GM18505 (cell line): ENCODE data around the gene SH3BP4.

Experiments used
- ATAC-seq: cut with Tn5 transposase; IDR thresholded peaks from one replicate; pipeline ENCODE4 v1.9.1; 2021; ENCODE audit not compliant: unreplicated experiment
- POLR2A ChIP-seq: IDR thresholded peaks from 4 replicates; pipeline ENCODE4 v1.6.1; 2011; ENCODE audit warnings: borderline replicate concordance; ENCODE audit not compliant: insufficient read depth, insufficient read length; ENCODE audit errors: extremely low read depth

Gene SH3BP4

DNA sequence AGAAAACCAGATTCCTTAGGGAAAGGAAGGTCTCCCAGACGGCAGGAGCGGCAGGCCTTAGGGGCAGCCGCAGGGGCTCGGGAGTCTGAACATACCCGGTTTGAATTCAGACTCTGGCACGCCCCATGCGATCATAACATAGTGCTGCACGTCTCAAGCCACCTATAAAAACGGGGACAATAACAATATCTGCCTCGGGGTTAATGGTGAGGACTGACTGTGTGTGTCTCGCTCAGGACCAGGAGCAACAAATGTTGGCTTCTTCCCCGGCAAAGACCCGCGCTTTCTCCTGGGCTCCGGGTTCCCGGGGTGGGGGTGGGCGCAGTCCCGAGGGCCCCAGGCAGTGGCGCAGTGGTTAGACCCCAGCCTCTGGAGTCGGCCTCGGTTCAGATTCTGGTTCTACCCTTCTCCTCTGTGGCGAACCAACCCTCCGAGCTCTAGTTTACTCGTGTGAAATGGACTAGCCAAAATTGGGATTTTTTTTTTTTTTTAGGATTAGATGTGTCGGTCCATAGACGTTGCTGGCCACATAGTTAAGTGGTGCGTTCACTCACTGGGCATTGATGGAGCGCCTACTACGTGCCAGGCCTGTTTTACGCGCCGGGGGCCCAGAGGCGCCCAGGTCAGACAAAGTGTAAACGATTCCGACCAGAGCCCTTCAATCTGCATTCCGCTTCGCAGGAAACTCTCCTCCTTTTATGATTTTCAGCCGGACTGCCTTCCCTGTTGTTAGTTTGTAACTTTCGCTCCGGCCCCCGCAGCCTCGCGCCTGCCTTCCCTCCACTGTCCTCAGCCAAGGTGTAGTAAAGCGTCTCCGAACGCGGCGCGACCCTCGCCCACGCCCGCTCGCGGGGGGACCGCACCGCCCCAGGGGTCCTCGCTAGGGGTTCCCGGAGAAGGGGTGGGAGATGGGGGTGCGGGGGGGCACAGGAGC lies 820 bp upstream of the SH3BP4 start:
- TF ChIP-seq POLR2A = no peak
- no peak for ATAC-seq

GRCh38 chr2:234952270-234953115 lies 676 bp downstream of the SH3BP4 start:
- no peak for TF ChIP-seq POLR2A
- no peak for ATAC-seq

DNA sequence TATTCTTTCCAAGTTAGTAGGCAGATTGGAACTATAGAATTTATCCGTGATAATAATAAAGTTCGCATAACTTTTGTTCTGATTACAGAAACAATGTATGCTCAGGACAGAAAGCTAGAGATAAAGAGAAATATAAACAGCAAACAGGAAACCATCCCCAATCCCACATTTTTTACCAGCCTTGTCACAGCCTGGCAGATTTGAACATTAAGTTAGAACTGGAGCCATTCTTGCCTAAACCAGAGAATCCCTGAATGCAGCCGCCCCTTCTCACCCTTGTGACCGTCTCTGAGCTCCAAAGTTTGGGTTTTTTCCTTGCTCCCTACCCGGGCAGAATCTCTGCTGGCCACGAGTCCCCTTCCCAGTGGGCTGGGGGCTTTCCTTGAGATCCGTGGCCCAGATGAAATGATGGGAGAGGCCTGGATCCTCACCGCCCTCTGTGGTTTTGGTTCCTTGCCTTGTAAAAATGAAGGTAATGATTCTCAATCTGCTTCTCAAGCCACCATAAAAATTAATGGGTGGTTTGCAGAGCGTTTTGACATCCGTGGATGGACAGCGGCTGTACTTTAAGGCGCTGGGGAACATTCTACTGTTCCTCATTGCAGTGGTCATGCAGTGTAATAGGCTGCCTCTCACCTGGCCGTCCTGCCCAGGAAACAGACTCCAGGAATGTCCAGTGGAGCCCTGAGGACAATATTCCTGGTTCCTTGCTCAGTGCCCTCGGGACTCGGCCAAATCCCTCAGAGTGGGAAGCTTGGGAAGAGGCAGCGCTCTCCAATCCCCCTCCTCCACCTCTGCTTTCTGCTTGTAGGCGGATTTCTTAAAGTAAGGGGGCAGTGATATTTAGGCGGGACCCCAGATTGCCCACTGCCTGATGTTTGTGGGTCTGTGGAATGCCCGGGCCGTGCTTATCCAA lies 1.6 kb downstream of the SH3BP4 start:
- ATAC-seq = no peak
- TF ChIP-seq POLR2A = no peak

GRCh38 chr2:234954551-234954992 lies 2.8 kb downstream of the SH3BP4 start:
- ATAC-seq = no peak
- no peak for TF ChIP-seq POLR2A

DNA sequence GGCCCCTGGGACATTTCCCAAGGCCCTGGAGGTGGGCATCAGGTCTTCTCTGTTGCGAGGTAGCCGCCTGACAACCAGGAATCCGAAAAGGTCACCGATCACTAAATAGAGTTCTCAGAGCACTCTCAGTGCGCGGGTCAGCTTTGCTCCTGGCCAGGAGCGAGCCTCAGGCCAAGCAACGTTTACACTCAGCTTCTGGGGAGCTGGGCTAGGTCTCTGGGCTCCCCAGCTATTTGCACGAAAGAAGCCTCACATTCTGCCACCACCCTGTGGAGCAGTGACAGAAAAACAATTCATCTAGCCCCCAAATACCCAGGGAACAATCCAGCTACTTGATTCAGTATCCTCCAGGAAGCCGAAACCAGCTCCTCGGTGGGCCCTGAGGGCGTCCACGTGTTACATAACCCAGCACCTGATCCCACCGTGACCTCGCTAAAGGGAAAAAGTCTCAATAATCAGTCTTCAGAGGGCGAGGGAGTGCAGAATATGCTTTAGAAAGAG lies 3.3 kb downstream of the SH3BP4 start:
- TF ChIP-seq POLR2A = no peak
- no peak for ATAC-seq

DNA sequence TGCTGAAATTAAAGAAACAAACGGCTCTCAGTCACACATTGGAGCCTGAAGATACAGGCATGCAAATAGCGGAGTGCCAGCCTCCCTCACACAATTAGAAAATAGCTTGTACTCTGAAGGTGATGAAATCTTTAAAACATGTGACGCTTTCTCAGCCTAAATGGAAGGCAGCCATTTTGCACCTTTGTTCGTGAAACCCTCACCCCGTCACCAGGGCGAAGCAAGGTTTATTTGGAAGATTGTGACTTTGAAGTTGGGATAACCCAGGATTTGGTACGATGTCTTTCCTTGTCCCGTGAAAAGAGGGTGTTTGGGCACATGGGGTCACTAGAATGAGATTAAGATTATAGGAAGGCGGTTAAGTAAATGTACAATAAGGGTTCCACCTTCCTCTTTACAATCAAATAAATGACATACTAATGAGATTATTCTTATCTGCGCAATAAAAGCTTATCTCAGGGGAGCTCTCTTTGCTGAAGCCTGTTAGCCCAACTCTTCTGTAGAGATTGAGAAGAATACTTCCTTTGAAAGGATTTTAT lies 4.2 kb downstream of the SH3BP4 start:
- no peak for TF ChIP-seq POLR2A
- no peak for ATAC-seq

GRCh38 chr2:234957834-234958135 lies 6.0 kb downstream of the SH3BP4 start:
- no peak for TF ChIP-seq POLR2A
- ATAC-seq = no peak

- no peak for TF ChIP-seq POLR2A
- no peak for ATAC-seq
Observed at GRCh38 chr2:234958311-234958710, 6.5 kb downstream of the SH3BP4 start.

DNA sequence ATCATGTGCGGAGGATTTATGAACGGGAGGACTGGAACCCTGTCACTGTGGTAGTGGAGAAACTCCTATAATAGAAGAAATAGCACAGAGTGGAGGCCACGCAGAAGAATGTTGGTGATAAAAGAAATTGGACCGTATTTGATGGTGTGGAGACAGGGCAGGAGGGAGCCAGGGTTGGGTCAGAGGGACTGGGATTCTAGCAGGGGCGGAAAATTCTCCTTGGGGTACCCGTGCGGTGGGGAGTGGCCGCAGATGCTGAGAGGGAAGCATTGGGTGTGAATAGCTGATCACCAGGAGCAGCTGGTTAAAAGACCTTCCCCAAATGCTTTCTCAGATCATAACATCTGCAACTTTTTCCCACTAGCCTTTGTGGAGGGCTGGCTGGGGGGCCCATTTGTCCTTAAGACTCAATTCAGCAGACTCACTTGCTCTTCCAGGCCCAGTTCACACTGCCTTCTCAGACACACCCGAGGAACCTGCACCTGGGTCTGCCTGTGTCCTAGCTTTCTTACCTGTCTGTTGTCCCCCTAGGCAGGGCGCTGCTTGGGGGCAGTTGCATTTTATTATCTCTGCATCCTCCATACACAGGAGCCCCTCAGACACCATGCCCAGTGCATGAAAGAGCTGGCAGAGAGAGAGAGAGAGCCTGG lies 7.1 kb downstream of the SH3BP4 start:
- no peak for ATAC-seq
- TF ChIP-seq POLR2A = no peak

GRCh38 chr2:234960175-234961088 lies 8.6 kb downstream of the SH3BP4 start:
- ATAC-seq = no peak
- no peak for TF ChIP-seq POLR2A

DNA sequence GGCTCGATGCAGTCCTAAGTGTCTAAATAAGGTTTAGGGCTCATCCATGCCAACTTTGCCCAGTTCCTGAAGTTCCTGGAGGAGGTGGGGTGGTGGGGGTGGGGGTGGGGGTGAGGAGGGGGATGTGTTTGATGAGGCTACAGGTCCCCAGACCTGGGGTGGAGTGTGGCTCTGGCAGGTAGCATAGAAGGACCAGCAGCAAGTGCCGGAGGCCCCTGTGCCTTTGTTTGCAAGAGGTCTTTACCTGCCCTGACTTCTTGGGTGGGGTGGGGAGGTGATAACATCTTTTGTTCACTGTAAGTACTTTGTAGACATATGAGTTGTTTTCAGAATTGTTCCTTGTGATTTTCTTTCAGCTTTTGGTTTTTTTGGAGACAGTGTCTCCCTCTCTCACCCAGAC lies 10.0 kb downstream of the SH3BP4 start:
- no peak for ATAC-seq
- no peak for TF ChIP-seq POLR2A
